IPS-18a (cell line): Measurements from ENCODE around the gene CD68.

Source experiments
- H3K27ac ChIP-seq: one replicate; pipeline ENCODE4 v1.5.1; 2013; ENCODE audit warnings: low read length
- H3K27me3 ChIP-seq: one replicate; pipeline ENCODE4 v1.6.1; 2013; ENCODE audit warnings: mild to moderate bottlenecking, low read length; ENCODE audit not compliant: control insufficient read depth, insufficient read depth
- H3K36me3 ChIP-seq: one replicate; pipeline ENCODE4 v1.6.1; 2013; ENCODE audit warnings: low read depth, low read length; ENCODE audit not compliant: control insufficient read depth
- H3K4me1 ChIP-seq: one replicate; pipeline ENCODE4 v1.6.1; 2013; ENCODE audit warnings: low read depth, low read length; ENCODE audit not compliant: control insufficient read depth
- H3K4me3 ChIP-seq: one replicate; pipeline ENCODE4 v1.5.1; 2013; ENCODE audit warnings: low read length
- H3K9ac ChIP-seq: one replicate; pipeline ENCODE4 v1.6.1; 2013; ENCODE audit warnings: mild to moderate bottlenecking, low read length, moderate library complexity
- H3K9me3 ChIP-seq: one replicate; pipeline ENCODE4 v1.6.1; 2013; ENCODE audit warnings: low read depth, low read length; ENCODE audit not compliant: control insufficient read depth

Gene CD68

GRCh38 chr17:7552621-7553051 is 26.8 kb upstream of the CD68 start:
- Histone ChIP-seq H3K4me1 (peaks cover 7% of the 10 kb centered on the region), H3K36me3 (no peaks in the 10 kb centered on the region), H3K9me3 (no peaks in the 10 kb centered on the region), H3K27ac (no peak overlapping the region), H3K4me3 (no peak overlapping the region), H3K9ac (no peak overlapping the region), H3K27me3 (peaks cover 10% of the 10 kb centered on the region)

GRCh38 chr17:7553356-7553755 is 26.1 kb upstream of the CD68 start:
- Histone ChIP-seq H3K36me3 (no peaks in the 10 kb centered on the region), H3K27ac (no peak overlapping the region), H3K4me3 (no peak overlapping the region), H3K9me3 (no peaks in the 10 kb centered on the region), H3K9ac (no peak overlapping the region), H3K4me1 (peaks cover 14% of the 10 kb centered on the region), H3K27me3 (peaks cover 7% of the 10 kb centered on the region)

- H3K27me3 ChIP-seq = no peaks in the 10 kb centered on the region
- H3K27ac ChIP-seq = no peak overlapping the region
- no peaks in the 10 kb centered on the region for H3K36me3 ChIP-seq
- H3K9ac ChIP-seq = no peak overlapping the region
- peaks cover 22% of the 10 kb centered on the region for H3K4me1 ChIP-seq
- no peaks in the 10 kb centered on the region for H3K9me3 ChIP-seq
- H3K4me3 ChIP-seq = no peak overlapping the region
Observed at GRCh38 chr17:7555320-7555948, 24.0 kb upstream of the CD68 start.

- H3K27ac ChIP-seq = no peak overlapping the region
- H3K27me3 ChIP-seq = no peaks in the 10 kb centered on the region
- H3K36me3 ChIP-seq = no peaks in the 10 kb centered on the region
- H3K9me3 ChIP-seq = no peaks in the 10 kb centered on the region
- no peak overlapping the region for H3K4me3 ChIP-seq
- peaks cover 26% of the 10 kb centered on the region for H3K4me1 ChIP-seq
- H3K9ac ChIP-seq = no peak overlapping the region
Observed at GRCh38 chr17:7556627-7557026, 22.8 kb upstream of the CD68 start.

- Histone ChIP-seq H3K4me3 (no peak overlapping the region), H3K27ac (no peak overlapping the region), H3K36me3 (no peaks in the 10 kb centered on the region), H3K9ac (no peak overlapping the region), H3K9me3 (no peaks in the 10 kb centered on the region), H3K4me1 (peaks cover 26% of the 10 kb centered on the region), H3K27me3 (no peaks in the 10 kb centered on the region)
Observed at GRCh38 chr17:7557147-7557764, 22.2 kb upstream of the CD68 start.

- no peak overlapping the region for H3K27ac ChIP-seq
- H3K4me3 ChIP-seq = peak overlapping the region; percentile 14
- H3K9ac ChIP-seq = peak overlapping the region; percentile 57
Observed at GRCh38 chr17:7557775-7558543, 21.5 kb upstream of the CD68 start.

GRCh38 chr17:7558544-7559319 is 20.7 kb upstream of the CD68 start, which contains the start of gene TNFSF13:
TSS of gene TNFSF13 (plus strand) at chr17:7558750. CDS start at chr17:7559040, 290 bp downstream.
- Histone ChIP-seq H3K27me3 (no peaks in the 10 kb centered on the region), H3K9ac (peak within 1 kb of the TSS; percentile 57), H3K27ac (no peak within 1 kb of the TSS), H3K4me1 (peaks cover 31% of the 10 kb centered on the region), H3K4me3 (peak within 1 kb of the TSS; percentile 14), H3K36me3 (peaks cover under 1% of the 10 kb centered on the region), H3K9me3 (no peaks in the 10 kb centered on the region)

More at GRCh38 chr17:7557775-7558543, 21.5 kb upstream of the CD68 start:
- Histone ChIP-seq H3K9me3 (no peaks in the 10 kb centered on the region), H3K27me3 (no peaks in the 10 kb centered on the region), H3K4me1 (peaks cover 31% of the 10 kb centered on the region), H3K36me3 (no peaks in the 10 kb centered on the region)

GRCh38 chr17:7559320-7560171 is 19.9 kb upstream of the CD68 start:
- H3K4me3 ChIP-seq = no peak overlapping the region
- H3K27me3 ChIP-seq = no peaks in the 10 kb centered on the region
- H3K9ac ChIP-seq = no peak overlapping the region
- peaks cover 8% of the 10 kb centered on the region for H3K36me3 ChIP-seq
- H3K4me1 ChIP-seq = peaks cover 31% of the 10 kb centered on the region
- no peaks in the 10 kb centered on the region for H3K9me3 ChIP-seq
- H3K27ac ChIP-seq = no peak overlapping the region

- Histone ChIP-seq H3K9ac (peak overlapping the region; percentile 48), H3K4me1 (peaks cover 31% of the 10 kb centered on the region), H3K36me3 (peaks cover 17% of the 10 kb centered on the region), H3K4me3 (peak overlapping the region; percentile 86), H3K27ac (no peak overlapping the region), H3K9me3 (no peaks in the 10 kb centered on the region), H3K27me3 (no peaks in the 10 kb centered on the region)
Observed at GRCh38 chr17:7560172-7561027, 19.0 kb upstream of the CD68 start.

- Histone ChIP-seq H3K27ac (peak overlapping the region; percentile 61), H3K9me3 (no peaks in the 10 kb centered on the region), H3K27me3 (no peaks in the 10 kb centered on the region), H3K9ac (peak overlapping the region; percentile 80), H3K4me3 (peak overlapping the region; percentile 86), H3K4me1 (peaks cover 31% of the 10 kb centered on the region), H3K36me3 (peaks cover 24% of the 10 kb centered on the region)
Observed at GRCh38 chr17:7561028-7561575, 18.3 kb upstream of the CD68 start.
